K562 (cell line): Measurements from ENCODE around the gene ASB2. TPM values are rescaled to one million over a fixed set of nuclear protein-coding genes. Genes with fewer than 3 reads are reported as not detected.

ENCODE experiments used
- ATAC-seq: fragments of 200-7000 bp; cut with Tn5 transposase; 3 replicates; pipeline ENCODE4 v1.9.1; 2020; ENCODE audit warnings: moderate library complexity
- BruUV-seq: library from RNA; stranded (reverse); fragments of 400-500 nt; replicated peaks from 2 replicates; lab custom pipeline; 2021; lab: Mats Ljungman, UMichigan
- CTCF ChIA-PET: fragments of 300-600 bp; formaldehyde crosslinking; extraction: SDS; loops from one replicate; lab custom pipeline; 2021; ENCODE audit warnings: low intra/inter-chr PET ratio; lab: Yijun Ruan, JAX
- POLR2A ChIA-PET: fragments of 300-600, 350-650 bp; sonication (Branson Sonifier 250); formaldehyde crosslinking; extraction: SDS; loops from one replicate; lab custom pipeline; 2021; ENCODE audit warnings: antibody characterized with exemption, inconsistent platforms; lab: Yijun Ruan, JAX
- DNase-seq, 4 experiments: peaks; one replicate each; pipeline versions ENCODE4 v3.0.0 to v3.0.0-alpha.2; 2011 to 2018; ENCODE audit warnings: low spot score in 3 of 4, mixed read lengths in 3 of 4; ENCODE audit errors: extremely low read depth in 1 of 4
- FAIRE-seq: peaks from 2 replicates; lab custom pipeline; 2011; peaks lifted over from hg19 to GRCh38; lab: Jason Lieb, UNC
- H2AFZ ChIP-seq: 2 replicates; pipeline ENCODE4 v1.6.0; 2011; ENCODE audit warnings: low read depth, low read length, control low read depth, inconsistent platforms
- H3K27ac ChIP-seq: fragments of 200-600 bp; 3 replicates; pipeline ENCODE4 v1.8.0; 2011; ENCODE audit warnings: low read depth, mild to moderate bottlenecking, control low read depth, inconsistent platforms, low read length, moderate library complexity, mixed read lengths; ENCODE audit errors: extremely low read depth
- H3K27me3 ChIP-seq, 2 experiments: fragments of 300-600 bp in 1 of 2; 2 replicates in 1 of 2; 3 replicates in 1 of 2; pipeline versions ENCODE4 v1.6.0 to v1.8.0; 2011; ENCODE audit warnings: inconsistent platforms in 2 of 2, low read length in 2 of 2, mild to moderate bottlenecking in 1 of 2, mixed read lengths in 1 of 2, moderate library complexity in 1 of 2; ENCODE audit not compliant: control insufficient read depth in 2 of 2, insufficient read depth in 2 of 2
- H3K36me3 ChIP-seq: fragments of 300-600 bp; 3 replicates; pipeline ENCODE4 v1.8.0; 2011; ENCODE audit warnings: mild to moderate bottlenecking, low read length, inconsistent platforms; ENCODE audit not compliant: control insufficient read depth, insufficient read depth
- H3K4me1 ChIP-seq, 2 experiments: fragments of 200-600 bp in 1 of 2; replicated peaks in 1 of 2; 2 replicates in 1 of 2; 3 replicates in 1 of 2; pipeline versions ENCODE4 v1.5.1 to v1.8.0; 2011; ENCODE audit warnings: inconsistent platforms in 2 of 2, low read length in 2 of 2, mild to moderate bottlenecking in 1 of 2, mixed read lengths in 1 of 2, moderate library complexity in 1 of 2; ENCODE audit not compliant: control insufficient read depth in 2 of 2, insufficient read depth in 2 of 2
- H3K4me2 ChIP-seq: 2 replicates; pipeline ENCODE4 v1.6.1; 2011; ENCODE audit warnings: low read length, control low read depth, inconsistent platforms, mixed read lengths; ENCODE audit not compliant: insufficient read depth
- H3K4me3 ChIP-seq: fragments of 200-600 bp; sonication (generic), shearing (Covaris generic); 2 replicates; pipeline ENCODE4 v1.5.1; 2016; ENCODE audit warnings: control low read depth, inconsistent platforms
- H3K79me2 ChIP-seq: fragments of 200-600 bp; 3 replicates; pipeline ENCODE4 v1.8.0; 2011; ENCODE audit warnings: low read length, inconsistent platforms; ENCODE audit not compliant: control insufficient read depth, insufficient read depth
- H3K9ac ChIP-seq, 2 experiments: 2 replicates each; pipeline versions ENCODE4 v1.6.0 to v1.6.1; 2011; ENCODE audit warnings: low read depth in 2 of 2, low read length in 2 of 2, control low read depth in 1 of 2, inconsistent platforms in 1 of 2, mild to moderate bottlenecking in 1 of 2, mixed read lengths in 1 of 2; ENCODE audit not compliant: insufficient read depth in 1 of 2
- H3K9me1 ChIP-seq: one replicate; pipeline ENCODE4 v1.6.0; 2011; ENCODE audit warnings: inconsistent platforms, mild to moderate bottlenecking, low read length, moderate library complexity; ENCODE audit not compliant: control insufficient read depth, insufficient read depth
- H3K9me3 ChIP-seq: replicated peaks from 2 replicates; pipeline ENCODE4 v1.5.1; 2011; ENCODE audit warnings: low read depth, low read length, inconsistent platforms; ENCODE audit not compliant: control insufficient read depth, insufficient read depth
- H4K20me1 ChIP-seq: replicated peaks from 2 replicates; pipeline ENCODE4 v1.6.1; 2011; ENCODE audit warnings: low read length, inconsistent platforms, mixed read lengths; ENCODE audit not compliant: control insufficient read depth, insufficient read depth
- THRAP3 ChIP-seq: fragments of 450-650 bp; IDR thresholded peaks from 2 replicates; pipeline ENCODE4 v1.6.1; 2016; ENCODE audit warnings: mild to moderate bottlenecking, inconsistent platforms, borderline replicate concordance
- ZFP36 ChIP-seq: fragments of 150-350 bp; IDR thresholded peaks from 2 replicates; pipeline ENCODE4 v1.6.1; 2018; ENCODE audit warnings: low read length, low read depth; ENCODE audit not compliant: partially characterized antibody
- WGBS: fragments of 100-300 bp; shearing (Covaris generic); methylation state at CpG from one replicate; pipeline ENCODE4 v1.1.6; 2016; ENCODE audit warnings: low coverage, mixed read lengths; ENCODE audit not compliant: insufficient coverage; ENCODE audit errors: missing lambda C conversion rate; 5-methylcytosine and 5-hydroxymethylcytosine counted together
- in situ Hi-C: fragments of 300-500 bp; cut with MboI; formaldehyde crosslinking; loops from 4 replicates; pipeline ENCODE4 v1.15.0; 2018; ENCODE audit warnings: inconsistent platforms, mixed read lengths
- intact Hi-C: fragments of 100-400 bp; cut with micrococcal nuclease; formaldehyde crosslinking; loops from 2 replicates; pipeline ENCODE4 v1.14.2; 2022
- polyA plus RNA-seq, 8 experiments: library from polyadenylated mRNA; depleted of rRNA in 4 of 8; stranded (reverse) in 5 of 8; unstranded in 3 of 8; fragments of >200 nt; fragmentation: Nextera tagmentation in 2 of 8; fragmentation: Illumina TruSeq in 1 of 8; extraction: Ambion mirVana in 2 of 8; extraction: Trizol in 1 of 8; gene quantifications; 2 replicates each; pipeline versions ENCODE4 v1.2.1 to v1.2.3, GENCODE V29; 2011 to 2014; ENCODE audit warnings: inconsistent platforms in 1 of 8, missing spikeins in 1 of 8
- total RNA-seq, 7 experiments: library from RNA; depleted of rRNA in 6 of 7; stranded (reverse); fragments of >200 nt in 6 of 7; fragmentation: Illumina TruSeq in 2 of 7; extraction: Trizol in 2 of 7; gene quantifications; 2 replicates each; pipeline versions ENCODE4 v1.2.1 to v1.2.3, GENCODE V29; 2011 to 2021; ENCODE audit warnings: low replicate concordance in 1 of 7
- TF ChIP-seq, protein P1 (sequence below): fragments of 250-450 bp; sonication (Bioruptor Pico); IDR thresholded peaks from 2 replicates; pipeline ENCODE4 v1.5.0; 2021
- TF ChIP-seq, protein P2 (sequence below): sonication (generic); formaldehyde crosslinking; IDR thresholded peaks from 2 replicates; pipeline ENCODE4 v1.8.0; 2022; ENCODE audit warnings: mild to moderate bottlenecking, missing genetic modification reagents, borderline replicate concordance

ASB2 gene
- total and polyA plus RNA-seq, 9 of the 15 experiments (the other 6 are each of a cell fraction or from before 2014, with no cell fraction given): not detected

- no peak overlapping the region for H3K9ac ChIP-seq
- H3K9me3 ChIP-seq: no peaks in the 10 kb centered on the region
- H3K27me3 ChIP-seq: peaks cover 2 to 12% of the 10 kb centered on the region in 2 experiments; a peak in 2 of 5 replicates
- H4K20me1 ChIP-seq: no peaks in the 10 kb centered on the region
- no peak overlapping the region for H3K27ac ChIP-seq
- ChIA-PET CTCF (no interaction called here), POLR2A (interaction anchor here (0.6 kb wide), 1 partner anchor 63 kb away, joined by 5 read pairs; no protein-coding TSS in a partner anchor)
- no peak overlapping the region for H2AFZ ChIP-seq
- no TSS peak for BruUV-seq
- no peak overlapping the region for H3K4me2 ChIP-seq
- DNase-seq: no peak
- WGBS: 24% methylated on average over 3 of the region's 3 CpGs
- H3K36me3 ChIP-seq: no peaks in the 10 kb centered on the region
- H3K4me3 ChIP-seq: no peak overlapping the region
- intact Hi-C loops (no loop called here), in situ Hi-C loops (no loop called here)
- no peaks in the 10 kb centered on the region for H3K9me1 ChIP-seq
- ATAC-seq: no peak
- TF ChIP-seq, protein P1, sequence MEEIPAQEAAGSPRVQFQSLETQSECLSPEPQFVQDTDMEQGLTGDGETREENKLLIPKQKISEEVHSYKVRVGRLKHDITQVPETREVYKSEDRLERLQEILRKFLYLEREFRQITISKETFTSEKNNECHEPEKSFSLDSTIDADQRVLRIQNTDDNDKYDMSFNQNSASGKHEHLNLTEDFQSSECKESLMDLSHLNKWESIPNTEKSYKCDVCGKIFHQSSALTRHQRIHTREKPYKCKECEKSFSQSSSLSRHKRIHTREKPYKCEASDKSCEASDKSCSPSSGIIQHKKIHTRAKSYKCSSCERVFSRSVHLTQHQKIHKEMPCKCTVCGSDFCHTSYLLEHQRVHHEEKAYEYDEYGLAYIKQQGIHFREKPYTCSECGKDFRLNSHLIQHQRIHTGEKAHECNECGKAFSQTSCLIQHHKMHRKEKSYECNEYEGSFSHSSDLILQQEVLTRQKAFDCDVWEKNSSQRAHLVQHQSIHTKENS (CRISPR knock-in tag): no peak
- peak; percentile 13 for TF ChIP-seq ZFP36
- TF ChIP-seq, protein P2, sequence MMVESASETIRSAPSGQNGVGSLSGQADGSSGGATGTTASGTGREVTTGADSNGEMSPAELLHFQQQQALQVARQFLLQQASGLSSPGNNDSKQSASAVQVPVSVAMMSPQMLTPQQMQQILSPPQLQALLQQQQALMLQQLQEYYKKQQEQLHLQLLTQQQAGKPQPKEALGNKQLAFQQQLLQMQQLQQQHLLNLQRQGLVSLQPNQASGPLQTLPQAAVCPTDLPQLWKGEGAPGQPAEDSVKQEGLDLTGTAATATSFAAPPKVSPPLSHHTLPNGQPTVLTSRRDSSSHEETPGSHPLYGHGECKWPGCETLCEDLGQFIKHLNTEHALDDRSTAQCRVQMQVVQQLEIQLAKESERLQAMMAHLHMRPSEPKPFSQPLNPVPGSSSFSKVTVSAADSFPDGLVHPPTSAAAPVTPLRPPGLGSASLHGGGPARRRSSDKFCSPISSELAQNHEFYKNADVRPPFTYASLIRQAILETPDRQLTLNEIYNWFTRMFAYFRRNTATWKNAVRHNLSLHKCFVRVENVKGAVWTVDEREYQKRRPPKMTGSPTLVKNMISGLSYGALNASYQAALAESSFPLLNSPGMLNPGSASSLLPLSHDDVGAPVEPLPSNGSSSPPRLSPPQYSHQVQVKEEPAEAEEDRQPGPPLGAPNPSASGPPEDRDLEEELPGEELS: no peak
- no peak for TF ChIP-seq THRAP3
- peaks cover 0 to 8% of the 10 kb centered on the region in 2 experiments; a peak in 1 of 5 replicates for H3K4me1 ChIP-seq
- no peak for FAIRE-seq
- no peaks in the 10 kb centered on the region for H3K79me2 ChIP-seq
Observed at GRCh38 chr14:93960774-93961438, 15.5 kb downstream of the ASB2 start.
